Epithelial cell of proximal tubule (primary cell): Measurements from ENCODE around the gene VAX1. TPM values are rescaled to one million over a fixed set of nuclear protein-coding genes. Genes with fewer than 3 reads are reported as not detected.

Experiments
- DNase-seq: peaks from one replicate; pipeline ENCODE4 v3.0.0-alpha.2; 2011; ENCODE audit warnings: low read depth
- H3K4me3 ChIP-seq: 2 replicates; pipeline ENCODE4 v1.5.1; 2011; ENCODE audit warnings: low read depth, mild to moderate bottlenecking, low read length
- total RNA-seq: library from RNA; depleted of rRNA; stranded (reverse); fragments of >200 nt; gene quantifications from 2 replicates; pipeline ENCODE4 v1.2.3, GENCODE V29; 2015
- TF ChIP-seq, protein P1 (sequence below): conservative IDR thresholded peaks from 2 replicates; pipeline ENCODE4 v1.5.1; 2012; ENCODE audit warnings: low read depth, mild to moderate bottlenecking, low read length

The VAX1 gene
- total RNA-seq, 1 donor from 2014 or later: not detected

DNA sequence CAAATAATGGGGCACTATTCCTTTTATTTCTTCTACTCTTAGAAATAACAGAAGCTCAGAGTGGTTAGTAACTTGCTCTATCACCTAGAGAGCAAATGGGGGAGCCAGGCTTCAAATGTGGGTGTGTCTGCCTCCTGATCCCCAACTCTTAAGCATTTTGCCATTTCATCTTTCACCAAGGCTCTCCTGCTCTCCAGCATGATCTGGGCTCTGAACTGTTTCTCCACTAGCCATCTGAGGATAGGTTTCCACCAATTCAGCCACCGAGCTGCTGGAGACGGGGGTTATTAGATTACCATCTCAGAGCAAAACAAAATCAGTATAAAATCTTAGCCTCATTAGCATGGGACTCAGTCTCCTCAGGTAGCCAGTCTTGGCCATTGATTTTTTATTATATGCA lies 20.2 kb upstream of the VAX1 start:
- no peak for DNase-seq
- TF ChIP-seq, protein P1, sequence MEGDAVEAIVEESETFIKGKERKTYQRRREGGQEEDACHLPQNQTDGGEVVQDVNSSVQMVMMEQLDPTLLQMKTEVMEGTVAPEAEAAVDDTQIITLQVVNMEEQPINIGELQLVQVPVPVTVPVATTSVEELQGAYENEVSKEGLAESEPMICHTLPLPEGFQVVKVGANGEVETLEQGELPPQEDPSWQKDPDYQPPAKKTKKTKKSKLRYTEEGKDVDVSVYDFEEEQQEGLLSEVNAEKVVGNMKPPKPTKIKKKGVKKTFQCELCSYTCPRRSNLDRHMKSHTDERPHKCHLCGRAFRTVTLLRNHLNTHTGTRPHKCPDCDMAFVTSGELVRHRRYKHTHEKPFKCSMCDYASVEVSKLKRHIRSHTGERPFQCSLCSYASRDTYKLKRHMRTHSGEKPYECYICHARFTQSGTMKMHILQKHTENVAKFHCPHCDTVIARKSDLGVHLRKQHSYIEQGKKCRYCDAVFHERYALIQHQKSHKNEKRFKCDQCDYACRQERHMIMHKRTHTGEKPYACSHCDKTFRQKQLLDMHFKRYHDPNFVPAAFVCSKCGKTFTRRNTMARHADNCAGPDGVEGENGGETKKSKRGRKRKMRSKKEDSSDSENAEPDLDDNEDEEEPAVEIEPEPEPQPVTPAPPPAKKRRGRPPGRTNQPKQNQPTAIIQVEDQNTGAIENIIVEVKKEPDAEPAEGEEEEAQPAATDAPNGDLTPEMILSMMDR: no peak
- H3K4me3 ChIP-seq: no peak overlapping the region

DNA sequence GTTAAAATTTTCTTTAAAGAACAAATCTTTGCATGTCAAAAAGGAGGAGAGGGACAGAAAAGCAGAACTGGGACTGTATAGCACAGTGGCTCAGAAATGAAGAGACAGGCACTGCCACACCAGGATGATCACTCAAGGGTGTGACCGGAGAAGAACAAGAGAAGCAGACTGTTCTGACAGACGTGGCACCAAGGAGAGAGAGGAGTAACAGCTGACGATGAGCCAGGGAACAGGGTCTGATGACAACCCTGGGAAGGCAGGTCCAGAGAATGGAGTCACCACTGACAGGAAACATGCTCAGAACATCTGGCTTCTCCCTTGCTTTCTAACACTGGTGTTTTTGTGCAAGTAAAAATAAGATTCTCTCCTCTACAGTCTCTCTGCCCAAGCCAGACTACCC lies 14.6 kb upstream of the VAX1 start:
- no peak overlapping the region for H3K4me3 ChIP-seq
- no peak for DNase-seq
- TF ChIP-seq, protein P1: no peak

DNA sequence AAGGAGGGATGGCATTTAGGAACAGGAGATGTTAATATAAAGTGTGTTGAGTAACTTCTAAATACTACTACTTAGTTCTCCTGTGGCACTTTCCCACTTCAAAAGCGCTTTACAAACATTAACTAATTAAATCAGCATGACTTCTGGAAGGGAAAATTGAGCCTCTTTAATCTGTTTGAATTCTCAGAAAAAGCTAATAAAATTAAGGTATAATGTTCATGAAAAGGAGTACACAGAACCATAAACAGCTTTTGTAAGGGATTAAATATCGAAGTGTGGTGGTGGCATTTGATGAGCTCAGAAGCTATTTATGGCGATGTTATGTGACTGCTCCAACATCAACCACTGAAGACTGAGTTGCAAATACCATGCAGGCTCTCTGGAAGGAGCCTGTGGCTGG lies 10.2 kb upstream of the VAX1 start:
- TF ChIP-seq, protein P1: no peak

DNA sequence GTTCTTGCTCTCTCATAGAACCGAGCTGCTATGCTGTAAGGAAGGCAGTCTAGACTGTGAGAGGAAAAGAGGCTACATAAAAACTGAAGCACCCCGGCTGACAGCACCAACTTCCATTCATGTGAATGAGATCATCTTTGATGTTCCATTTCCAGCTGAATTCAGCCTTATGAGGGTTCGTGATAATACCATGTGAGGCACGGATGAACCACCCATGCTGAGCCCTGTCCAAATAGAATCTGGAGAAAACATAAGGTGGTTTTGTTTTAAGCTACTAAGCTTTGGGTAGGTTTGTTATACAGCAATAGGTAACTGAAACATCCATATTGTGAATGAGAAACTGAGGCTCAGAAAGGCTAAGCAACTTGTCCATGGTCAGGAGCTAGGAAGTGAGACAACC lies 6.9 kb upstream of the VAX1 start:
- DNase-seq: no peak
- TF ChIP-seq, protein P1: no peak
- no peak overlapping the region for H3K4me3 ChIP-seq

More for the DNA sequence above, 10.2 kb upstream of the VAX1 start:
- DNase-seq: no peak
- no peak overlapping the region for H3K4me3 ChIP-seq

DNA sequence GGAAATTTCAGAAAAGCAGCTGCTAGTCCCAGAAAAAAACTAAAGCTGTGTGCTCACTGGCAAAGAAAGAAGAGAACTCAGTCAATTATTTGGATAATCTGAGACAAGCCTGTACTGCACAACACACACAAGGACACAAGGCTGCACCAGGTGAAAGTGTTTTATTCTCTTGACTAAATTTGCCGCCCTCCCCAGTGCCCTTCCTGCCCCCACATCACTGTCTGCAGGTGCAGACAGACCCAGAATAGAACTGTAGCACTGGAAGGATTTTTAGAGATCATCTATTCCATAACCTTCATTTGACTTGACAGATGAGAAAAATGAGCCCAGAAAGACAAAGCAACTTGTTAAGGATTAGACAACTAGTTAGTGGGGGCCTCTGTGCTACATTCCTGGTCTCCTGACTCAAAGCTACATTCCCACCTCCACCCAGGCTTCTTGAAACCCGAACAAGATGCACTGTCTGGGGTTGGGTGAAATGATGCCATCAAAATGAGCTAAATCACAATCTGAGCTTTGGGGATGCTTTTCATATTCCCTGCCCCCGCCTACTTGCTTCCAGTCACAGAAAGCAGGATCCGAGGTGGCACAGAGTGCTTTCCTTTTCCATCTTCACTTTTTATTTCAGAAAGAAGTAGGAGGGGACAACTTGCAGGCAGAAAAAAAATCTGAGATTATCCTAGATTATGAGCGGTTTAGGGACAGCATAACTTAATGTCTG lies 5.2 kb upstream of the VAX1 start:
- DNase-seq: no peak
- TF ChIP-seq, protein P1: no peak
- H3K4me3 ChIP-seq: no peak overlapping the region

DNA sequence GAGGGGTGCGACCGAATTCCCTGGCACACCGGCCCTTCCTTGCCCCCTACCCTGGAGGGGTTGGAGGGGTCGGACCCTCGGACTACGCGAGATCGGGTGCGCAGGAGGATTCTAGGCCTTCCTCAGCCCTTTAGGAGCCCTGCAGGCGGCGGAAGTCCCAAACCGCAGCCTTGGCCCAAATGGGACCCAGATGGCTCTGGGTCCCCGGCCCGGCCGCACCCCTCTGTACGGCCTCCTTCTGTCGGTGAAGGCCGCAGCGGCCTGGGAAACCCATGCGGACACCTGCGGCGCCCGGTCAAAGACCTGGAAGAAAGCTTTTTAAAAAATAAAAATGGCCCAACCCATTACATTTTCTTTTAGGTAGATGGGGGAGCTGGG lies 2.4 kb upstream of the VAX1 start:
- TF ChIP-seq, protein P1: no peak
- H3K4me3 ChIP-seq: no peak overlapping the region

More for the DNA sequence above, 2.4 kb upstream of the VAX1 start:
- no peak for DNase-seq
